Omental fat pad (tissue), 4 donors: Measurements from ENCODE around the gene PPOX. TPM values are rescaled to one million over a fixed set of nuclear protein-coding genes. Genes with fewer than 3 reads are reported as not detected.

Source experiments
- ATAC-seq: fragments of 150-250 bp; one replicate; pipeline ENCODE4 v1.9.1; 2016; ENCODE audit warnings: mild to moderate bottlenecking, moderate library complexity; ENCODE audit not compliant: low FRiP score
- DNase-seq: peaks from one replicate; pipeline ENCODE4 v3.0.0-alpha.2; 2019; ENCODE audit warnings: low spot score
- total RNA-seq, 4 donors: library from RNA; depleted of rRNA; stranded (reverse); fragments of >200 nt; gene quantifications; one replicate each; pipeline ENCODE4 v1.1.0, GENCODE V29; 2016
- TF ChIP-seq, protein P1 (sequence below), 3 donors: fragments of 450-650 bp; IDR thresholded peaks; one replicate each; pipeline ENCODE4 v1.5.1; 2016 to 2017; ENCODE audit warnings: antibody characterized with exemption in 3 of 3, mild to moderate bottlenecking in 3 of 3, moderate library complexity in 2 of 3

PPOX gene
- total RNA-seq, 4 donors from 2014 or later = 12.5 to 28.4 (median 13.8) TPM

DNA sequence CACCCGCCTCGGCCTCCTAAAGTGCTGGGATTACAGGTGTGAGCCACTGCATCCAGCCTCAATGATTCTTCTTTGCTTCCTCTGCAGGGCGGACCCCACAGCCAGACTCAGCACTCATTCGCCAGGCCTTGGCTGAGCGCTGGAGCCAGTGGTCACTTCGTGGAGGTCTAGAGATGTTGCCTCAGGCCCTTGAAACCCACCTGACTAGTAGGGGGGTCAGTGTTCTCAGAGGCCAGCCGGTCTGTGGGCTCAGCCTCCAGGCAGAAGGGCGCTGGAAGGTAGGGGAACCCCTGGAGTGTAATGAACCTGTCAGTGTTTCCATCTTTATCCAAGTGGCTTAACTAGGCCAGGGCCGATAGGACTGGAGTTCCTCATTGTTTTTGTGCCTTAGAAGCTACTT is 2.7 kb downstream of the PPOX start:
- TF ChIP-seq, protein P1, sequence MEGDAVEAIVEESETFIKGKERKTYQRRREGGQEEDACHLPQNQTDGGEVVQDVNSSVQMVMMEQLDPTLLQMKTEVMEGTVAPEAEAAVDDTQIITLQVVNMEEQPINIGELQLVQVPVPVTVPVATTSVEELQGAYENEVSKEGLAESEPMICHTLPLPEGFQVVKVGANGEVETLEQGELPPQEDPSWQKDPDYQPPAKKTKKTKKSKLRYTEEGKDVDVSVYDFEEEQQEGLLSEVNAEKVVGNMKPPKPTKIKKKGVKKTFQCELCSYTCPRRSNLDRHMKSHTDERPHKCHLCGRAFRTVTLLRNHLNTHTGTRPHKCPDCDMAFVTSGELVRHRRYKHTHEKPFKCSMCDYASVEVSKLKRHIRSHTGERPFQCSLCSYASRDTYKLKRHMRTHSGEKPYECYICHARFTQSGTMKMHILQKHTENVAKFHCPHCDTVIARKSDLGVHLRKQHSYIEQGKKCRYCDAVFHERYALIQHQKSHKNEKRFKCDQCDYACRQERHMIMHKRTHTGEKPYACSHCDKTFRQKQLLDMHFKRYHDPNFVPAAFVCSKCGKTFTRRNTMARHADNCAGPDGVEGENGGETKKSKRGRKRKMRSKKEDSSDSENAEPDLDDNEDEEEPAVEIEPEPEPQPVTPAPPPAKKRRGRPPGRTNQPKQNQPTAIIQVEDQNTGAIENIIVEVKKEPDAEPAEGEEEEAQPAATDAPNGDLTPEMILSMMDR (IDR thresholded peaks at IDR 0.05) = no peak
- DNase-seq (no peak), ATAC-seq (no peak)

DNA sequence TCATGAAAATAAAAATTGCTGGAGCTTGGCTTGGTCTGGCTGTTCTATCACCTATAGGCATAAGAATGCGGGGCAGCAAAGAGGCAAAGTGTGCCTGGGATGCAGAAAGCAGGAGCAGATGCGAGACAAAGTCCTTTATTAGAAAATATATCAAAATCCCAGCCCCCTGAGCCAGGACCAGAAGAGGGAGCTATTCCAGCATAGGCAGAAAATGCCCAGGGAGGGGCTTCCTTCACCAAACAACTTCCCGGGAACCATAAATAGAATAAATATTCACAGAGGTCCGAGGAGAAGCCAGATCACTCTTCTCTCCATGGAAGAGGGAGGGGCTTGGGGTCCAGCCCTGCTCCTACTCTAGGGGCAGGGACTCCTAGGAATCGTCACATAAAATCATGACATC is 5.0 kb downstream of the PPOX start:
- no peak for DNase-seq
- TF ChIP-seq, protein P1 (IDR thresholded peaks at IDR 0.05) = no peak
- ATAC-seq = no peak

DNA sequence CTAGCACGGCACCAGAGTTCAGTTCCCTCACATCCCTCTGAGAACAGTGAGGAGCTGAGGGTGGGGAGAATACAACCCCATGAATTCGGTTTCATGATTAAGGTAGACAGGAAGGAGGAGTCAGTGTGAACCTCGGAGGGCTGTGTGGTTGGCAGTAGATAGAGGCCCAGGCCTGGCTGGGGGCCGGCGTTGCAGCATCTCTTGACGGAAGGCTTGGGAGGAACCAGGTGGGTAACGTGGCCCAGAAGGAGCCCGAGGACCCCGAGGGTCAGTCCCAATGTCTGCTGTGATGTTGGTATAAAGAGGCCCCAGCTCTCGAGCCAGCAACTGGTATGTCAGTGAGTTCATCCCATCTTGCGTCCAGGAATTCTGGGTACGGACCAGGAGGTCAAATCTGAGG is 5.5 kb downstream of the PPOX start:
- DNase-seq (no peak), ATAC-seq (no peak)
- TF ChIP-seq, protein P1 (IDR thresholded peaks at IDR 0.05) = no peak

DNA sequence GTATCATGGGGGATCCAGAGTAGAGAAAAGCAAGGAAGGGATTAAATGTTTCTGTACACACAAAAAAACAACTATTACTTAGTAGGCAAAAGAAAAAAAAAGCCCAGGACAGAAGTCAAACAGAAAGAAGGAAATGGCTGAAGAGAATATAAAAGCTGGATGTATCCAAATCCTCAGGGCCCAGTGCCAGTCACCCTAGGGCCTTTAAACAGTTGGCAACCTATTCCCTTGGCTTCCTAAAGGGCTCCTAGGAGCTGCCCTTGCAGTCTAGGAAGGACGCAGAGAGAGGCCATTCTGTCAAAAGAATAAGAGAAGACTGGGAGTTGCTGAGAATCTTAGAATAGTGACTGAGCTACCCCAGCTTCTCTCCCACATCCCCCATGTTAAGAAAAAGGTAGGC is 6.1 kb downstream of the PPOX start:
- ATAC-seq = no peak
- TF ChIP-seq, protein P1 (IDR thresholded peaks at IDR 0.05) = no peak
- no peak for DNase-seq

DNA sequence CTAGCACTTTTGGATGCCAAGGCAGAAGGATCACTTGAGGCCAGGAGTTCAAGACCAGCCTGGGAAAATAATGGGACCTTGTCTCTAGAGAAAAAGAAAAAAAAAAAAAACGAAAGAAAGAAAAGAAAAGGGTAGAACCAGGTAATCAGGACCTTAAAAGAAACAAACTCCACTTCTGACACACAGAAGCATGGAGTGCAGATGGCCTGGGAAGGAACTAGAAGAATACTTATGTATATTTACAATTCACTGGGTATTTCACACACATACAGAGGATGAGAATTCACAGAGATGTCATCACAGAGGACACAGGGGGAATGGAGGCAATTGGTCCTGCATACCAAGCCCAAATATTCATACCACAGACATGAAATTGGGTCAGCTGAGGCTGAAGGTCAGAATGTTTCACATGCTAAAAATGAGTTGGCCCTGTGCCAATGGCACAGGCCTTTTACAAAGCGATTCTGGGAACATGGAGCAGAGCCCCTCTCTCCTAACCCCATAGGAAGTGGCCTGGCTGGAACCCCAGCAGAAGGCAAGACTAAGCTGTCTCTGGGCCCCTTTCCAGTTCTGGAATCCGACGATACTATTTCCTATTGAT is 6.7 kb downstream of the PPOX start:
- no peak for ATAC-seq
- no peak for DNase-seq
- TF ChIP-seq, protein P1 (IDR thresholded peaks at IDR 0.05) = no peak

DNA sequence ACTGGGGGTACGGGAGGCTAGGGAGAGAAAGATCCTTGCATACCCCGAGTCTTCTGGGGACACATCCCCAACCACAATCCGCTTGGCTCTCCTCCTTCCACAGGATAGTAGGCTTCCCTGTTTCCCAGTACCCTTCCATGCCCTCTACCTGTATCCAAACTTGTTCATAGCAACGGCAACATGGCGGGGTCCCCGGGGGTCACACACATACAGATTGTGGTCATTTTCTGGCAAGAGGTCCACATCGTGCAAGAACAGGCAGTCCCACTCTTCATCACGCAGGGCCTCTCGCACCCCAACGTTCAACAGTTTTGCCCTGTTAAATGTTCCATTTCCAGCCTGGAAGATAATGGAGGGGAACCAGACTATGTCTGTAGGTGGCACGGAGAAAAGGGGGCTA is 7.5 kb downstream of the PPOX start:
- no peak for ATAC-seq
- no peak for DNase-seq

DNA sequence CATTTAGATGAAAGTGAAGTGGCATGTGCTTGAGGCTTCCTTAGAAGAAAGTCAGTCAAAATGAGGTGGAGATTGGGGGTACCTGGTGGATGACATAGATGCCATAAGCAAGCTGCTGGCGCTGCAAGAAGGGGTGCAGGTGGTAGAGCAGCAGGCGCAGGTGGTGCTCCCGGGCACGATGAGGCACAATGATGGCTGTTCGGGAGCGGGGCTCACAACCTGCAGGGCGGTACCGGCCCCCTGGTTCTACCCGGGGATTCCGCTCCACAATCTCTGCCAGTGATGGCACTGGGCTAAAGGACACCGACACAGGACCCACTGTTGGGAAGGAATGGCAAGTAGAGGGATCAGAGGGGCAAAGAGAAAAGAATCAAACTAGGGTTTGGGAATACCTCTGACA is 8.7 kb downstream of the PPOX start:
- no peak for DNase-seq
- no peak for ATAC-seq
- TF ChIP-seq, protein P1 (IDR thresholded peaks at IDR 0.05) = no peak

More for the DNA sequence above, 7.5 kb downstream of the PPOX start:
- TF ChIP-seq, protein P1 (IDR thresholded peaks at IDR 0.05) = no peak
